Gastrocnemius medialis (tissue), 4 donors: ENCODE measurements around the gene SNCA.

Source experiments
- CTCF ChIP-seq, 5 experiments: fragments of 450-650 bp in 3 of 5; fragments of 200-600 bp in 2 of 5; sonication (generic) in 2 of 5; IDR thresholded peaks in 4 of 5; conservative IDR thresholded peaks in 1 of 5; 1 replicate in 4 of 5; 2 replicates in 1 of 5; pipeline ENCODE4 v1.5.1; 2016 to 2019; ENCODE audit warnings: antibody characterized with exemption in 5 of 5, mild to moderate bottlenecking in 3 of 5, moderate library complexity in 3 of 5
- POLR2A ChIP-seq, 2 donors: fragments of 450-650 bp; IDR thresholded peaks; one replicate each; pipeline ENCODE4 v1.6.1; 2017; ENCODE audit warnings: antibody characterized with exemption in 2 of 2, mild to moderate bottlenecking in 2 of 2, moderate library complexity in 2 of 2

DNA sequence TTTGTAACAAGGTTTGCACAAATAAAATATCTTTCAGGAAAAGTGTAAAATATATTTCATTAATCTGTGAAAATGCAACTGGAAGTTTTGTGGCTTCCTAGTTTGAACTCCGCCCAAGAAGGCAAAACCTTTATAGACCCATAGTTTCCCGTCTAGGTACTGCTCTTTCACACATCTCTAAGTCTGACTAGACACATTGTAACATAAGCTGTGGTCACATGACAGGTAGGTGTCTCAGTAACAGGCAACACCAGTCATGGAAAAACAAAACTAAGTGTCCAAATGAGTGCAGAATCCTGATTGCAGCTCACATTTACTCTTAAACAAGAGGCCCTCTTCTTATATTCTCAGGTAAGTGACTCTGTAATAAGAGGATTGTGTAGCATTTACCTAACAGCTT, 55.6 kb downstream of the SNCA start:
- no peak for TF ChIP-seq CTCF (IDR thresholded peaks at IDR 0.05 in 4 of 5, conservative IDR thresholded peaks at IDR 0.05 in 1 of 5)
- TF ChIP-seq POLR2A (IDR thresholded peaks at IDR 0.05) = no peak
